ENCODE measurements around the gene GCN1. TPM values are rescaled to one million over a fixed set of nuclear protein-coding genes. Genes with fewer than 3 reads are reported as not detected.
"Not testable (repeated sequence)": the region's sequence is repeated elsewhere in the genome, so short reads cannot be mapped to it uniquely, and the experiment has no call there.

GCN1 gene
- 99.0 and 108 TPM in 2 replicates for total RNA-seq

GRCh38 chr12:120194534-120195395 lies at the start of gene GCN1:
GCN1 (minus strand) TSS chr12:120194715; CDS start chr12:120194697, 18 bp downstream.
- peak; percentile 48 for DNase-seq (ENCODE audit: low read depth, low spot score)

- DNase-seq (ENCODE audit: low read depth, low spot score): no peak
Measured at GRCh38 chr12:120242971-120243699, 48.6 kb upstream of the GCN1 start.

GRCh38 chr12:120242275-120242799 lies 47.8 kb upstream of the GCN1 start:
- DNase-seq (ENCODE audit: low read depth, low spot score): peak; percentile 91

GRCh38 chr12:120241561-120242274 lies 47.2 kb upstream of the GCN1 start:
- DNase-seq (ENCODE audit: low read depth, low spot score): peak; percentile 73

- peak; percentile 45 for DNase-seq (ENCODE audit: low read depth, low spot score)
Measured at GRCh38 chr12:120240495-120240833, 45.9 kb upstream of the GCN1 start.

GRCh38 chr12:120239776-120240494 lies 45.4 kb upstream of the GCN1 start:
- no peak for DNase-seq (ENCODE audit: low read depth, low spot score)

- no peak for DNase-seq (ENCODE audit: low read depth, low spot score)
Measured at GRCh38 chr12:120238839-120239445, 44.4 kb upstream of the GCN1 start.

GRCh38 chr12:120238217-120238616 lies 43.7 kb upstream of the GCN1 start:
- DNase-seq (ENCODE audit: low read depth, low spot score): no peak

GRCh38 chr12:120237360-120238171 lies 43.1 kb upstream of the GCN1 start:
- peak; percentile 76 for DNase-seq (ENCODE audit: low read depth, low spot score)

- not testable (repeated sequence) for DNase-seq (ENCODE audit: low read depth, low spot score)
Measured at GRCh38 chr12:120236809-120237208, 42.3 kb upstream of the GCN1 start.

- no peak for DNase-seq (ENCODE audit: low read depth, low spot score)
Measured at GRCh38 chr12:120235369-120236323, 41.1 kb upstream of the GCN1 start.

GRCh38 chr12:120234643-120235368 lies 40.3 kb upstream of the GCN1 start:
- peak; percentile 67 for DNase-seq (ENCODE audit: low read depth, low spot score)

GRCh38 chr12:120231316-120232011 lies 36.9 kb upstream of the GCN1 start:
- peak; percentile 92 for DNase-seq (ENCODE audit: low read depth, low spot score)

GRCh38 chr12:120230974-120231315 lies 36.4 kb upstream of the GCN1 start:
- no peak for DNase-seq (ENCODE audit: low read depth, low spot score)

GRCh38 chr12:120230326-120230973 lies 35.9 kb upstream of the GCN1 start:
- no peak for DNase-seq (ENCODE audit: low read depth, low spot score)

- DNase-seq (ENCODE audit: low read depth, low spot score): no peak
Measured at GRCh38 chr12:120229487-120230325, 35.2 kb upstream of the GCN1 start.

Data from pulmonary artery endothelial cell (primary cell).